NCI-H526 (cell line): ENCODE data around the gene SYT2.
"Not testable (repeated sequence)": the region's sequence is repeated elsewhere in the genome, so short reads cannot be mapped to it uniquely, and the experiment has no call there.

ENCODE experiments used
- DNase-seq, 2 experiments: peaks; one replicate each; lab custom pipeline; 2025; lab: John Stamatoyannopoulos, UW

The SYT2 gene

GRCh38 chr1:202624088-202624780 is 86.0 kb downstream of the SYT2 start:
- no peak for DNase-seq

GRCh38 chr1:202623476-202623875 is 86.8 kb downstream of the SYT2 start:
- not testable (repeated sequence) for DNase-seq

GRCh38 chr1:202623075-202623474 is 87.2 kb downstream of the SYT2 start:
- DNase-seq: no peak

GRCh38 chr1:202622388-202622787 is 87.9 kb downstream of the SYT2 start:
- DNase-seq: no peak

GRCh38 chr1:202621446-202621845 is 88.8 kb downstream of the SYT2 start:
- DNase-seq: no peak

GRCh38 chr1:202620036-202620435 is 90.2 kb downstream of the SYT2 start:
- DNase-seq: not testable (repeated sequence)

GRCh38 chr1:202619505-202619904 is 90.7 kb downstream of the SYT2 start:
- DNase-seq: no peak

- not testable (repeated sequence) for DNase-seq
These were observed 91.2 kb downstream of the SYT2 start for GRCh38 chr1:202619012-202619411.

GRCh38 chr1:202616355-202616915 is 93.8 kb downstream of the SYT2 start:
- no peak for DNase-seq

- DNase-seq: no peak
These were observed 94.5 kb downstream of the SYT2 start for GRCh38 chr1:202615501-202616354.

GRCh38 chr1:202615208-202615500 is 95.1 kb downstream of the SYT2 start:
- DNase-seq: not testable (repeated sequence)

- DNase-seq: not testable (repeated sequence)
These were observed 95.7 kb downstream of the SYT2 start for GRCh38 chr1:202614363-202615207.

GRCh38 chr1:202613571-202613970 is 96.7 kb downstream of the SYT2 start:
- no peak for DNase-seq

- DNase-seq: not testable (repeated sequence)
These were observed 98.2 kb downstream of the SYT2 start for GRCh38 chr1:202612036-202612435.

- no peak for DNase-seq
These were observed 104.7 kb downstream of the SYT2 start for GRCh38 chr1:202605515-202605914.

GRCh38 chr1:202603435-202603834 is 106.8 kb downstream of the SYT2 start:
- DNase-seq: no peak

GRCh38 chr1:202600432-202601041 is 109.7 kb downstream of the SYT2 start:
- no peak for DNase-seq

GRCh38 chr1:202599669-202600431 is 110.4 kb downstream of the SYT2 start:
- peak; percentile 25 to 58 for DNase-seq

- DNase-seq: no peak
These were observed 113.0 kb downstream of the SYT2 start for GRCh38 chr1:202597090-202597761.

GRCh38 chr1:202596638-202597037 is 113.6 kb downstream of the SYT2 start:
- DNase-seq: no peak
